Middle frontal gyrus (tissue), 1 donor: Measurements from ENCODE around the gene ARMC6.
"Not testable (repeated sequence)": the region's sequence is repeated elsewhere in the genome, so short reads cannot be mapped to it uniquely, and the experiment has no call there.

Experiments
- DNase-seq: peaks from one replicate; pipeline ENCODE4 v3.0.0-alpha.2; 2015; ENCODE audit warnings: low spot score; ENCODE audit errors: extremely low spot score

Gene ARMC6

GRCh38 chr19:19074196-19074882 lies 40.9 kb downstream of the ARMC6 start:
- no peak for DNase-seq

DNA sequence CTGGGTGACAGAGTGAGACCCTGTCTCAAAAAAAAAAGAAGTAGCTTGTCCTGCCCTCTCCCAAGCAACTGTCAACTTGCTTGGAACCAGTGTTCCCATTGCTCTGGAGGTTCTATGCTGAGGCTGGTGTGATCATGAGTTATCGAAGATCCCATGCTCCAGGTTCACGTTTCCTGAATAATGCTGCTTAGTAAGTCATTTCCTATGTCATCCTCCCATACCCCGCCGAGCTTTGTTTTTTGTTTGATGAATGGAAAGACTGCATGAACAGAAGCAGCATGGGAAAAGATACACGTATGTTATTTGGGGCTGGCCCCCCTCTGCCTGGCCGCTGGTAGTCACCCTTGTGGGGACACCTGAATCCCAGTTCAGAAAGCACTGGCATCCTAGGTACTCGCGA lies 41.7 kb downstream of the ARMC6 start:
- no peak for DNase-seq

- DNase-seq, result no peak
Measured at GRCh38 chr19:19076476-19076875, 43.1 kb downstream of the ARMC6 start.

- DNase-seq, result no peak
Measured at GRCh38 chr19:19077103-19077502, 43.7 kb downstream of the ARMC6 start.

DNA sequence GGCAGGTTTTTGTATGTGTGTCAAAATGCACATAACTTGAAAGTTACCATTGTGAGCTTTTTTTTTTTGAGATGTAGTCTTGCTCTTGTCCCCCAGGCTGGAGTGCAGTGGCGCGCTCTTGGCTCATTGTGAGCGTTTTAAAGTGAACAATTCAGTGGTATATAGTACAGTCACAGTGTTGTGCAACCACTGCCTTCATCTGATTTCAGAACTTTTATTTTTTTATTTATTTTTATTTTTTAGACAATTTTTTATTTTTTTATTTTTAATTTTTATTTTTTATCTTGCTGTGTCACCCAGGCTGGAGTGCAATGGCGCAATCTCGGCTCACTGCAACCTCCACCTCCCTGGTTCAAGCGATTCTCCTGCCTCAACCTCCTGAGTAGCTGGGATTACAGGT lies 45.4 kb downstream of the ARMC6 start:
- no peak for DNase-seq

DNA sequence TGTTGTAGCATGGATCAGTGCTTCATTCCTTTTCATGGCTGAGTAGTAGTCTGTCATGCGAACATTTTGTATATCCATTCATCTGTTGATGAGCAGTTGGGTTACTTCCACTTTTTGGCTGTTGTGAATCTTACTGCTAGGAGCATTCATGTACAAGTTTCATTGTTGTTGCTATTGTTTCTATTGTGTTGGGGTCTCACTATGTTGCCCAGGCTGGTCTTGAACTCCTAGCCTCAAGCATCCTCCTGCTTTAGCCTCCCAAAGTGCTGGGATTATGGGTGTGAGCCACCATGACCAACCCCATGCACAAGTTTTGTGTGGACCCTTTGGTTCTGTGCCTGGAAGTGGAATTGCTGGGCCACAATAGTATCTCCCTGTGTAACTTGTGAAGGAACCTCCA lies 46.2 kb downstream of the ARMC6 start:
- no peak for DNase-seq

DNA sequence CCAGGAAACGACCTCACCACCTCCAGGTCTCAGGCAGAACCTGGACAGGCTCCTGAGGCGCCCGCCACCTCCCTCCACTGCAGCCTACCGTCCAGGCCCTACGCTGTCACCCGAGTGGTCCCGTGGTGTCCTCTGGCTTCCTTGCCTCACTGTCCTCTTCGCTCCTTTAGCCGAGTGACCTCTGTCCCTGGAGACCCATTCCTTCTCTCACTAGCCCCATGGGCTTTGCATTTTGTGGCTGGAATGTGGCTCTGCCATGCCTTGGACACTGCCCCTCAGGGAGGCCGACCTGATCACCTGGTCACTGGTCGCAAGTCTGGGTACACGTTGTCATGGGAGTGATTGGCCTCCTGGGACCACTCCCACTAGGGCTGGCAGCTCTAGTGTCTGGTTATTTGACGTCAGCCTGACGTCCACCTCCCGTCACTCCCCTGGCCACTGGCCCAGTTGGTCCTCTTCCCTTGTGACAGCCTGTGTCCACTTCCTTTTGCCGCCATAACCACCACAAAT lies 48.3 kb downstream of the ARMC6 start:
- DNase-seq, result no peak

- no peak for DNase-seq
Measured at GRCh38 chr19:19083413-19084178, 50.2 kb downstream of the ARMC6 start.

DNA sequence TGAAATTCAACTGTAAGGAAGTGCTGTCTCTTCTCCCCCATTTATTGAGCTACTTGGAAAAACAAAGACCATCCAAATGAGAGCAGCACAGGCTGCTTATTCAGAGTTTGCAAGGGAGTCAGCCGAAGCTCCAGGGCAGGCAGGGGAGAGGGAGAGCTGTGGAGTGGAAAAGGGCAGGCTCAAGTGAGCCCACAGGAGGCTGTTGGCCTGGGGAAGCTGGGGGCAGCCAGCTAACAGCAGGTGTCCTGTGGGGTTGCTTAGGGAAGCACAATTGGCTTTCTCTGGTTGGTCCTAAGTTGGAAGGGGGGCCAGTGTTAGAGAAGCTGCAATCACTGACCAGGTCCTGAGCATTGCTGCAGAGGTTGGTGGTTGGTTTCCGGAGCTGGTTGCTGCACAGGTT lies 54.3 kb downstream of the ARMC6 start:
- DNase-seq, result no peak

DNA sequence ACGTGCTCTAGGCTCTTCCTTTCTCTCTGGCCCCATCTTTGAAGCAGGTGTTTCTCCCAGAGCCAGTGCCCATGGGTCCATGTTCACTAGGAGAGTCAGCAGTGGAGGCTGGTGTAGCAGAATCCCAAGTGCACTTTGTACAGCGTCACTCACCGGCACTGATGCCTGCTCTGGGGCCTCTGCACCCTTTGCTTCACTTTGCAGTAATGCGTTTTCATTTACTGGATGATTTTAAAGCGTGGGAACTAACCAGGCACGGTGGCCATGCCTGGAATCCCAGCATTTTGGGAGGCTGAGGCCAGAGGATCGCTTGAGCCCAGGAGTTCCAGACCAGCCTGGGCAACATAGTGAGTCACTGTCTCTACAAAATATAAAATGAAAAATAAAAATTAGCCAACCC lies 61.1 kb downstream of the ARMC6 start:
- no peak for DNase-seq

DNA sequence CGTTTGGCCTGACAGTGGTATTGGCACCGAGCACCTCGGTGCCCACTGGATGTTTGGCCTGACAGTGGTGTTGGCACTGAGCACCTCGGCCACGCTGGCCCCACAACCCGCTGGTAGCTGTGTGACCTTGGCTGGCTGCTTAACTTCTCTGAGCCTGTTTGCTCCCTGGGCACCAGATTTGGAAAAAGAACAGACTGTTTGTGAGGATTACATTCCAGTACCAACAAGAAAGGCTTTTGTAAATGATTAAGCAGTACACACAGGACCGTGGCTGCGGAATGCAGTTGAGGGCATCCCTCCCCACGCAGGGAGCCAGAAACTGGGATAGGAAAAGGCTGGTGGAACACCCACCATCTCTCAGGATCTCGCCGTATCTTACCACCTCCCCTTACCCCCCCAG lies 62.3 kb downstream of the ARMC6 start:
- DNase-seq, result no peak

DNA sequence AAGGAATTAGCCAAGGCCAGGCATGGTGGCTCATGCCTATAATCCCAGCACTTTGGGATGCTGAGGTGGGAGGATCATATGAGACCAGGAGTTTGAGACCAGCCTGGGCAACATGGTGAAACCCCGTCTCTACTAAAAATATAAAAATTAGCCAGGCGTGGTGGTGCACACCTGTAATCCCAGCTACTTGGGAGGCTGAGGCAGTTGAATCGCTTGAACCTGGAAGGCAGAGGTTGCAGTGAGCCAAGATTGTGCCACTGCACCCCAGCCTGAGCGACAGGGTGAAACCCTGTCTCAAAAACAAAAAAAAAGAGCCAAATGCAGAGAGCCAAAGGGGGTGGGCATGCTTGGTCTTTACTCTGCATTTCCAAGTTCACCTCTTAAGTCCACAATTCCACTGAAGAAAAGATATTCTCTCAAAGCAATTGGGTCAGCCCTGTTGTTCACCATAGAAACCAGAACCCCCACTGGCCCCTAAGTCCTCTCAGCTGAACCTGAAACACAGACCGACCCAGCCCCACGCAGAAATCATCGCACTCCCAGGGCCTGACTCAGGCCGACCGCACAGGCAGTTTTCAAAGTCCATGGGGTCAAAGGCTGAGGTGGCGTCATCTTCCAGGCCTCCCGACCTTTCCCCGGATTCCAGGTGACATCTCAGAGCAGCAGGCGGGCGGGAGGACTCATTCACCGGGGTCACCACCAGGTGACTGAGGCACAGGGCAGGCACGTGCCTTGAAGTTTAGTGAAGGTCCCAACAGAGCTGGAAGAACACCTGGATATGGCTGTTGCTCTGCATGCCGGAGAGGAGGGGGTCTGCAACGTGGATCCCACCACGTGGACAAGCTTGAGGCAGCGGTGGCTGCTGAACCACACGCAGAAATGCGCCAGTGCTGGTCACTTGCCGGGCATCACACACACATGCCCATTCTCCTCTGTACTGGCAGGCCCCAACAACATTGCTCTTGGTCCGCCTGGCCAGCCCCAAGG lies 63.5 kb downstream of the ARMC6 start:
- DNase-seq, result no peak

GRCh38 chr19:19098084-19098702 lies 64.8 kb downstream of the ARMC6 start:
- DNase-seq, result no peak

DNA sequence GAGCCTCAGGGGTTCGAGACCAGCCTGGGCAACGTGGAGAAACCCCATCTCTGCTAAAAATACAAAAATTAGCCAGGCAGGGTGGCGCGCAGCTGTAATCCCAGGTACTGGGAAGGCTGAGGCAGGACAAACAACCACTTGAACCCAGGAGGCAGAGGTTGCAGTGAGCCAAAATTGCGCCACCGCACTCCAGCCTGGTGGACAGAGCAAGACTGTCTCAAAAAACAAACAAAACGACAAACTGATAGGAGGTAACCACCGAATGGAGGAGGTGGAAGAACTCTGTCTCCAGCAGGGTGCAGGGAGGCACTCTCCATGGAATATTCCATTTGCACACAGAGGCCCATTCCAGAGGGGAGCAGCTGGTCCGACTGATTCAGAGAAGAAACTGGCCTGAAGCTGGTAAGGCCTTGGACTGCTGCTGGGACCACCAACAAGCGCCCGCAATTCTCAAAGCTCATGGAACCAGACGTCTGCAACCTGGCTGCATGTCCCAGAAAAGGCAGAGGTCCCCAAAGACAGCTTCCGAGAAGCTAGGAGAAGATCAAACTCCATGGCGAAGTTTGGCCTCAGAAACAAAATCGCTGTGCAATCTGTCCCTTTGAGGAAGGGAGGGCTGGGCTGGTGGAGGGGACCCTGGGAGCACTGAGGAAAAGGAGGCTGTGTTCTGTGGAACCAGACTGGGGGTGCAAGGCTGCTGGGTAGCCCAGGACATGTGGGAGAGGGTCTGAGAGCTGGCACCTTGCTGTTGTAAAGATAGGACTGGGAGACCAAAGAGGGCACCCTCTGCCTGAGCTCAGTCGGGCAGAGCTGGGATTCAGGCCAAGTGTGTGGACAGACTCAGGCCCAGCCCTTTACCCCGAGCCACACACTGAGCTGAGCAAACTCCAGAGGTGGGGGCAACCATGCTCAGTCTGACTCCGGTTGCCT lies 65.6 kb downstream of the ARMC6 start:
- DNase-seq, result no peak

- DNase-seq, result no peak
Measured at GRCh38 chr19:19101540-19101939, 68.1 kb downstream of the ARMC6 start.

DNA sequence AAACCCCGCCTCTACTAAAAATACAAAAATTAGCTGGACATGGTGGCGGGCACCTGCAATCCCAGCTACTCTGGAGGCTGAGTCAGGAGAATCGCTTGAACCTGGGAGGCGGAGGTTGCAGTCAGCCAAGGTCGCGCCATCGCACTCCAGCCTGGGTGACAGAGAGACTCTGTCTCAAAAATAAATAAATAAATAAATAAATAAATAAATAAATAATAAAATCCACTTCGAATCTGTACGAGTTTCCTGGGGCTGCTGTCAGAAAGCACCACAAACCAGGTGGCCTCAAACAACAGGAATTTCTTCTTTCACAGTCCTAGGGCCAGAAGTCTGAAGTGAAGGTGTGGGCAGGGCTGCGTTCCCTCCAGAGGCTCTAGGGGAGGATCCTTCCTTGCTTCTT lies 69.2 kb downstream of the ARMC6 start:
- not testable (repeated sequence) for DNase-seq

DNA sequence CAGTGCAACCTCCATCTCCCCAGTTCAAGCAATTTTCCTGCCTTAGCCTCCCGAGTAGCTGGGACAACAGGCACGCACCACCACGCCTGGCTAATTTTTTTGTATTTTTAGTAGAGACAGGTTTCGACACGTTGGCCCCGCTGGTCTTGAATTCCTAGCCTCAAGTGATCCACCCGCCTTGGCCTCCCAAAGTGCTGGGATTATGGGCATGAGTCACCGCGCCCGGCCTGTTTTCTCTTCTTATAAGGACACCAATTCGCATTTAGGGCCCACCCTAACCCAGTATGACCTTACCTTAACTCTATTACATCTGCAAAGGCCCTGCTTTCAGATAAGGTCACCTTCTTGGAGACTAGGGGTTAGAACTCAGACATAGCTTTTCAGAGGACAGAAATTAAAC lies 69.8 kb downstream of the ARMC6 start:
- no peak for DNase-seq

DNA sequence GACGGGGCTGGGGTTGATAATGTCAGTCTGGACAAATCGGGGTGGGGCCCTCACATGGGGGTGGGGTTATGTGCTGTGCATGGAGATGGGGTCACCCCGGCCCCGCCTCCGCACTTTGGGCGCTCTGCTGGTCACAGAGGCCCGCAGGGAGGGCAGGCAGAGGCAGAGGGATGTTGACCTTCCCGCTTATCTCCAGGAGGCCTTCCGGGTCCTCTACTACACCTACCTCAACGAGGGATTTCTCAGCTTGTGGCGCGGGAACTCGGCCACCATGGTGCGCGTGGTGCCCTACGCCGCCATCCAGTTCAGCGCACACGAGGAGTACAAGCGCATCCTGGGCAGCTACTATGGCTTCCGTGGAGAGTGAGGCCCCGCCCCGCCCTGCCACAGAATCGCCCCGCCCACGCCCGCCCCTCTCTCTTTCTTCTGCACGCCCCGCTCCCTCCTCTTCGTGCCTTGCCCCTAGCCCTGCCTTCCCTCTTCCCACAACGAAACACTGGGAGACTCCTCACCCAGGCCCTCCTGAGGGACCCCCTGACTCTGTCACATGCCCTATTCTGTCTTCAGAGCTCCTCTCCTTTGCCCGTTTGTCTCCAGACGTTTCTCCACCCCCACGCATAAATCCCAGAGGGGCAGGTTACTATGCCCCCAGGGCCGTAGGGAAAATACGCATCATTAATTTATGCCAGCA lies 72.1 kb downstream of the ARMC6 start:
- DNase-seq, result no peak

GRCh38 chr19:19106056-19106551 lies 72.7 kb downstream of the ARMC6 start:
- DNase-seq, result no peak
